Muscle of leg (tissue), 11 donors: ENCODE results near the gene C4orf46. TPM values are rescaled to one million over a fixed set of nuclear protein-coding genes. Genes with fewer than 3 reads are reported as not detected.

ENCODE experiments used
- DNase-seq: peaks from one replicate; pipeline ENCODE4 v3.0.0; 2013
- H3K27ac ChIP-seq: one replicate; pipeline ENCODE4 v1.5.1; 2013; ENCODE audit warnings: mild to moderate bottlenecking, low read length, control low read depth
- H3K27me3 ChIP-seq: one replicate; pipeline ENCODE4 v1.6.1; 2013; ENCODE audit warnings: low read length; ENCODE audit not compliant: control insufficient read depth, insufficient read depth
- H3K36me3 ChIP-seq: one replicate; pipeline ENCODE4 v1.6.1; 2013; ENCODE audit warnings: low read length; ENCODE audit not compliant: control insufficient read depth, insufficient read depth
- H3K4me1 ChIP-seq: one replicate; pipeline ENCODE4 v1.6.1; 2013; ENCODE audit warnings: low read length; ENCODE audit not compliant: control insufficient read depth, insufficient read depth
- H3K4me3 ChIP-seq: one replicate; pipeline ENCODE4 v1.5.1; 2013; ENCODE audit warnings: low read length, control low read depth
- H3K9me3 ChIP-seq: replicated peaks from 2 replicates; pipeline ENCODE4 v1.6.1; 2013; ENCODE audit warnings: low read depth, low read length; ENCODE audit not compliant: control insufficient read depth
- WGBS: methylation state at CpG from one replicate; pipeline ENCODE4 v1.1.5; 2013; ENCODE audit warnings: missing lambda C conversion rate; ENCODE audit not compliant: insufficient coverage; 5-methylcytosine and 5-hydroxymethylcytosine counted together
- polyA plus RNA-seq, 8 donors: library from polyadenylated mRNA; unstranded; fragments of 120-200 nt; gene quantifications; one replicate each; pipeline versions ENCODE4 v1.2.1 to v1.2.3, GENCODE V29; 2013; ENCODE audit warnings: inconsistent platforms in 1 of 8, low replicate concordance in 1 of 8; ENCODE audit not compliant: insufficient read length in 8 of 8, insufficient read depth in 1 of 8
- total RNA-seq: library from RNA; stranded (reverse); fragments of 120-200 nt; gene quantifications from one replicate; pipeline ENCODE4 v1.2.4, GENCODE V29; 2013

Gene C4orf46
- total and polyA plus RNA-seq, 9 donors = 11.4 to 24.4 (median 20.2) TPM

DNA sequence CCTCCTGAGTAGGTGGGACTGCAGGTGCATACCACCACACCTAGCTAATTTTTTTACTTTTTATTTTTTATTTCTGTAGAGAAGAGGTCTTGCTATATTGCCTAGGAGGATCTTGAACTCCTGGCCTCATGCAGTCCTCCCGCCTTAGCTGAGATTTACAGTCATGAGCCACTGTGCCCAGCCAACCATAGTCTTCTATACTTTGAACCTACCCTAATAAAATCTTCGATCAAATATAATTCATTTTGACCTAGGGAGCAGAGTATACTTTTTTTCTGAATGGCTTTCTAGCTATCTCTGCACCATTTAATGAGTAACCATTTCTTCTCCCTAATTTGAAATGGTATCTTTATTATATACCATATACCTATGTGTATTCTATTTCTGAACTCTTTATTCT, 7.1 kb upstream of the C4orf46 start:
- Histone ChIP-seq H3K27ac (no peak overlapping the region), H3K27me3 (no peaks in the 10 kb centered on the region), H3K36me3 (no peaks in the 10 kb centered on the region), H3K4me1 (no peaks in the 10 kb centered on the region), H3K4me3 (no peak overlapping the region), H3K9me3 (no peaks in the 10 kb centered on the region)
- DNase-seq = no peak
- WGBS = no CpG with 5 or more reads among the region's 2 CpGs

DNA sequence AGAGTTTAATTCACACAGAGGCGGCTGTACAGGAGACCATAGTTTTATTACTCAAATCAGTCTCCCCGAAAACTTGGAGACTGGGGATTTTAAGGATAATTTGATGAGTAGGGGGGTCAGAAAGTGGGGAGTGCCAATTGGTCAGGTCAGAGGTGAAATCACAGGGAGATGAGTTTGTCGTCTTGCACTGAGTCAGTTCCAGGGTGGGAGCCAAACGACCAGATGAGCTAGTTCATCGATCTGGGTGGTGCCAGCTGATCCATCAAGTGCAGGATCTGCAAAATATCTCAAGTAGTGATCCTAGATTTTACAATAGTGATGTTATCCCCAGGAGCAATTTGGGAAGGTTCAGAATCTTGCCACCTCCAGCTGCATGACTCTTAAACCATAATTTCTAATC, 4.4 kb upstream of the C4orf46 start:
- H3K9me3 ChIP-seq = no peaks in the 10 kb centered on the region
- no peaks in the 10 kb centered on the region for H3K27me3 ChIP-seq
- no peak for DNase-seq
- no peak overlapping the region for H3K27ac ChIP-seq
- H3K4me3 ChIP-seq = no peak overlapping the region
- no peaks in the 10 kb centered on the region for H3K36me3 ChIP-seq
- peaks cover 7% of the 10 kb centered on the region for H3K4me1 ChIP-seq
- 83% methylated on average over 5 of the region's 5 CpGs for WGBS

DNA sequence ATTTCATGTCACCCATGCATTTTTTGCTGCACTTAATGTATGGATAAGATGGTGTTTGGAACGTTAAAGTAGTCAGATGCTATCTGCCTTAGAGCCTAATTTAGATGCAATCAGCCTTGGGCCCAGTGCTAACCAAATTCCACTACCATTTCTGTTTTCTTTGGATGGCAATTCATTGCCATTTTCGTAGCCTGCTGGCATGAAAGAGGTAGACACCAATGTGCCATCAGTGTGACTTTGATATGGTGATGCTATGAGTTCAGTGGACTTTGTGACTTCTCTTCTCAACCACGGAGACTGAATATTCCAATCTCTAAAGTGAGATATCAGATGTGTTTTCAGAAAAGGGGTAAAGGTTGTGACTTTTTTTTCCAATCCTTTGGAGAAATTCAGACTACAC, 1.9 kb upstream of the C4orf46 start:
- H3K4me1 ChIP-seq = peaks cover 9% of the 10 kb centered on the region
- H3K27me3 ChIP-seq = no peaks in the 10 kb centered on the region
- no peak overlapping the region for H3K27ac ChIP-seq
- no peaks in the 10 kb centered on the region for H3K9me3 ChIP-seq
- no peak overlapping the region for H3K4me3 ChIP-seq
- WGBS = no CpG with 5 or more reads among the region's 3 CpGs
- H3K36me3 ChIP-seq = no peaks in the 10 kb centered on the region
- no peak for DNase-seq

DNA sequence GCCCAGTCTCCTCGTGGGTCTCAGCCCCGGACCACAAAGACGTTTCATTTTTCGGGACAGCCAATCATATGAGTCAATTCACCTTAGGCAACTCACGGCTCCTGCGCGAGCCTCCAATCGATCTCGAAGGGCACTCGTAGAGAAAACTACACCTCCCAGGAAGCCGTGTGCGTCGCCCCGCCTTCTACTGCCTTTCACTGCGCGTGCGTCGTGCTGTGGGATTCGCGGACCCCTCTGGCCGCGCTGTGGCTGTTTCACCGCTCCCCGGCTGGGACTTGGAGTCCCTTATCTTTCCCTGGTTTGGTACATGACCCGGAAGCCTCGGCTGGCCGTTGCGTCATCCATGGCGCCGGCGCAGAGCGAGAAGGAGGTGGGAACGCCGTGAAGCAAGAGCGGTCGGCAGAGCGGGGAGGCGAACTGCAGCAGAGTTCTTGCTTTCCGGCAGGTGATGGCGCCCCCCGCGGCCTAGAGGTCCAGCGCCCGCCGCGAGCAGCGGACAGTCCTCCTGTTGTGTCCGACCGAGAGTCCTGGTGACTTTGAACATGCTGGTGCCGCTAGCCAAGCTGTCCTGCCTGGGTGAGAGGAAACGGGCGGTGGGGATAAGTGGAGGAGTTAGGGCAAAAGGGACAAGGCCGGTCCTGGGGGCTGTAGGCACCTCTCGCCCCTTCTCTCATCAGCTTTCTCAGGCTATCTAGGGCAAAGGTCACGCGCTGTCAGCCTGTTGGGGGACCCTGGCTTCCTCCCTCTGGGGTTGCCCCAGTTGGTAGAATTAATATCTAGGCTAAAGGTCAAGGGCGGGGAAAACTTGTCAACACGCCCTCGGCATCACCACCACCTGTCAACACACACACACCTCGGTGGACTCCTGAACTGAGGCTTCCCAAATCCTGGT, 474 bp upstream of the C4orf46 start, which contains the start of gene ETFDH:
Gene ETFDH, plus strand, starts transcription at position 382 of the 892 bp plus-strand sequence. Its CDS starts 161 bp downstream, at position 543.
- Histone ChIP-seq H3K9me3 (no peaks in the 10 kb centered on the region), H3K27me3 (no peaks in the 10 kb centered on the region), H3K27ac (peak within 1 kb of the TSS; percentile 99), H3K4me3 (peak within 1 kb of the TSS; percentile 95), H3K36me3 (no peaks in the 10 kb centered on the region), H3K4me1 (peaks cover 9% of the 10 kb centered on the region)
- peak; percentile 100 for DNase-seq
- WGBS = under 1% methylated on average over 51 of the region's 60 CpGs

DNA sequence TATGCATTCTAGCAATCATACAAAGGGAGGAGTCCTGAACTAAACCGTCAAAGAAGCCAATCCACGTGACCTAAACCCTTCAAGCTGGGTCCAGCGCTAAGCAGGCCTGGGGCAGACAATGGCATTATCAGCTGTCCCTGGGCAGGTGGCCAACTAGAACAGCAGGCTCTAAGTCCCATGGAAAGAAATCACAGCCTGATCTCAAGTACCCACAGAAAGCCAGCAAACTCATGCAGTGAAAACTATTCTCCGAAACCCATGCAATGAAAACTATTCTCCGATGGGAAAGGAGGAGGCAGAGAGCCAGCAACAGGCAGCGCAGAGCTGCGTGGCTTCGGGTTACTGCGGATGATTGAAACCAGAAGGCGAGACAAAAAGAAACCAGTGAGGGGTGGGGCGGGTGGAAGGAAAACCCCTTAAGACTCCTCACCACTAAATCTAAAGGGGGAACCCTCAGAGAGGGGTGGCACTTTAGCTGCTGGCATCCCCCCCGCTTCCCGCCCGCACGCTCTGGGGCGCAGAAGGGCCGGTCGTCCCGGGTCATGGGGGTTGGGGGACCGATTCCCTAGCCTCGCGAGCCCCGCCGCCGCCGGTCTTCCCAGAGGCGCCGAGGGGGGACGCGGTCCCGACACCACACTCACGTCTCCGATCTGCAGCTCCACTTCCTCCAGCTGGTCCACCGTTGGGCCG, 567 bp downstream of the C4orf46 start:
- peak overlapping the region; percentile 99 for H3K27ac ChIP-seq
- no peaks in the 10 kb centered on the region for H3K9me3 ChIP-seq
- H3K27me3 ChIP-seq = no peaks in the 10 kb centered on the region
- H3K4me1 ChIP-seq = peaks cover 9% of the 10 kb centered on the region
- H3K4me3 ChIP-seq = peak overlapping the region; percentile 95
- DNase-seq = peak; percentile 93
- WGBS = 0% methylated on average over 26 of the region's 35 CpGs
- H3K36me3 ChIP-seq = no peaks in the 10 kb centered on the region

DNA sequence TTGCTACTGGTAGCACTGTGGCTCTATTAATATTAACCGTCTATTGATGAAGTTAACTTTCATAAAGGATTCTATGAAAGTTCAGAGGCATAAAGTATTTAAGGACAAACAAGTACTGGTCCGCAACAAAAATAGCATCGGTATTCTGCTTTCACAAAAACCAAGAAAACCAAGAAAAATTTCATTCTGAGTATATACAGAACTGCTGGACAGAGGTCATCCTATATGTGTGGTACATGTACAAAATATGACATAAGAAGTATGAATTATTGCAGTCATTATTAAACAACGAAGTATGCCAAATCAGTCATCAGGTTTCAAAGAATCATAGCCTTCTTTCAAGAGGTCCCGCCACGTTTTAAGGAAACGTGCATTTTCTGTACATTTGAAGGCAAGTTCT, 2.4 kb downstream of the C4orf46 start:
- no peaks in the 10 kb centered on the region for H3K27me3 ChIP-seq
- no peaks in the 10 kb centered on the region for H3K9me3 ChIP-seq
- H3K27ac ChIP-seq = no peak overlapping the region
- no peak for DNase-seq
- peaks cover 9% of the 10 kb centered on the region for H3K4me1 ChIP-seq
- WGBS = 67% methylated on average over 3 of the region's 7 CpGs
- H3K4me3 ChIP-seq = no peak overlapping the region
- H3K36me3 ChIP-seq = peaks cover 10% of the 10 kb centered on the region

DNA sequence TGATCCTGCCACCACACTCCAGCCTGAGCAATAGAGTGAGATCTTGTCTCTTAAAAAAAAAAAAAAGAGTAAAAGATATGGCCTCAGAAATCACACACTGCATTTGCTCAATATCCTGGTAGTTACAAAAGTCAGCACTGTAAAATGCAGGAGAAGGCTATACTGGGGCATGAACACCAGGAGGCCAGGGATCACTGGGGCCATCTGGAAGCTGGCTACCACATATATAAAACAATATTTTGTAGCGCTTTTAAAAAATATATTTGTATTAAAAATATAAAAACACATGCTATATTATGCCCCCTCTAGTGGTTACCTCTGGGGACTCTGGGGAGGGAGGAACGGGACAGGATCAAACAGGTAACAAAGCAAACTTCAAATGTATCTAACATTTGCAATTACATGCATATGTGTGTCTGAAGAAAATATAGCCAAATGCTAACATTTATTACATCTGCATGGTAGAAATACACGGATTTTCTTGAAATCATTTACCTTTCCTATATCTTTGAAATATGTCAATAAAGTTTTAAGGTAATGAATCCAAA, 4.0 kb downstream of the C4orf46 start:
- Histone ChIP-seq H3K27me3 (no peaks in the 10 kb centered on the region), H3K9me3 (no peaks in the 10 kb centered on the region), H3K27ac (no peak overlapping the region), H3K4me1 (peaks cover 5% of the 10 kb centered on the region), H3K4me3 (no peak overlapping the region), H3K36me3 (peaks cover 10% of the 10 kb centered on the region)
- no CpG with 5 or more reads among the region's 3 CpGs for WGBS
- DNase-seq = no peak

DNA sequence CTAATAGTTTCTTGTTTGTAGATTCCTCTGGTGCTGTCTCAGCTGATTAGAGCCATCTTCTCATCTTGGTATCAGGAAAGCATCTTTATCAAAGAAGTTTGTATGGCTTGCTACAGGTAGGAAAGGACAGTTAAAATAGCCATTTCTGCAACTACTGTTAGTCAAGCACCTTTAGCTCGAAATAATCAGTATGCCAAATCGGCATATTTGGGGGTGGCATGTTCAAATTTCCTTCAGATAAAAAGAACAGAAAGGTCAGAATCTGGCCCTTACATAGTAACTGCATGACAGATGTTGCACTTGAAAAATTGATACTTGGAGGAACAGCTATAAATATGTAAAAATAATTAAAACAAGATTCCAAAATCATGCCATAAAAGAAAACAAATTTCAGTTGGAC, 4.8 kb downstream of the C4orf46 start:
- no peak for DNase-seq
- H3K36me3 ChIP-seq = peaks cover 10% of the 10 kb centered on the region
- no peak overlapping the region for H3K4me3 ChIP-seq
- WGBS = no CpG with 5 or more reads among the region's 2 CpGs
- H3K4me1 ChIP-seq = peaks cover 2% of the 10 kb centered on the region
- no peaks in the 10 kb centered on the region for H3K9me3 ChIP-seq
- no peak overlapping the region for H3K27ac ChIP-seq
- no peaks in the 10 kb centered on the region for H3K27me3 ChIP-seq

DNA sequence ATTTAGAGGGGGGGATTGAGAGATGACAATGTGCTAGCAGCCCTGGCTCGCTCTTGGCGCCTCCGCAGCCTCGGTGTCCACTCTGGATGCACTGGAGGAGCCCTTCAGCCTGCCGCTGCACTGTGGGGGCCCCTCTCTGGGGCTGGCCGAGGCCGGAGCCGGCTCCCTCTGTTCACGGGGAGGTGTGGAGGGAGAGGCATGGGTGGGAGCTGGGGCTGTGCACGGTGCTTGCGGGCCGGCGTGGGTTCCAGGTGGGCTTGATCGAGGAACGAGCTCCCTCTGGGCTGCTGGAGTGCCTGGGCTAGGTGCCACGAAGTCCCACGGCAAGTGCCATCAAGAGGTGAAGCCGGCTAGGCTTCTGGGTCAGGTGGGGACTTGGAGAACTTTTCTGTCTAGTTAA, 6.9 kb downstream of the C4orf46 start:
- WGBS = 94% methylated on average over 15 of the region's 18 CpGs

More for the DNA sequence above, 6.9 kb downstream of the C4orf46 start:
- Histone ChIP-seq H3K27me3 (no peaks in the 10 kb centered on the region), H3K9me3 (no peaks in the 10 kb centered on the region), H3K36me3 (peaks cover 10% of the 10 kb centered on the region), H3K27ac (no peak overlapping the region), H3K4me3 (no peak overlapping the region), H3K4me1 (no peaks in the 10 kb centered on the region)
- no peak for DNase-seq
